Fibroblast of lung (primary cell): ENCODE data around the gene CAMKV. TPM values are rescaled to one million over a fixed set of nuclear protein-coding genes. Genes with fewer than 3 reads are reported as not detected.
A peak's percentile ranks its signal among the peaks of the same experiment; 100 is the strongest.

Experiments used
- DNase-seq, 2 donors: peaks; one replicate each; pipeline versions ENCODE4 v3.0.0 to v3.0.0-alpha.2; 2010; ENCODE audit warnings: low read depth in 2 of 2
- H2AFZ ChIP-seq: 2 replicates; pipeline ENCODE4 v1.5.1; 2012; ENCODE audit warnings: low read length, control low read depth, inconsistent platforms
- H3K27ac ChIP-seq: 2 replicates; pipeline ENCODE4 v1.5.1; 2011; ENCODE audit warnings: low read length, control low read depth; ENCODE audit not compliant: insufficient read depth
- H3K27me3 ChIP-seq: 2 replicates; pipeline ENCODE4 v1.5.1; 2011; ENCODE audit warnings: mild to moderate bottlenecking, low read length; ENCODE audit not compliant: control insufficient read depth, insufficient read depth
- H3K36me3 ChIP-seq: 2 replicates; pipeline ENCODE4 v1.5.1; 2011; ENCODE audit warnings: low read length; ENCODE audit not compliant: control insufficient read depth, insufficient read depth
- H3K4me1 ChIP-seq: 2 replicates; pipeline ENCODE4 v1.5.1; 2011; ENCODE audit warnings: low read length; ENCODE audit not compliant: control insufficient read depth, insufficient read depth; ENCODE audit errors: extremely low read depth
- H3K4me2 ChIP-seq: 2 replicates; pipeline ENCODE4 v1.5.1; 2011; ENCODE audit warnings: low read length, control low read depth; ENCODE audit not compliant: insufficient read depth; ENCODE audit errors: extremely low read depth
- H3K4me3 ChIP-seq, 4 experiments: fragments of 200-600 bp in 1 of 4; sonication (generic) in 1 of 4; replicated peaks in 1 of 4; 2 replicates each; pipeline ENCODE4 v1.5.1; 2011 to 2016; ENCODE audit warnings: low read length in 4 of 4, low read depth in 3 of 4, mild to moderate bottlenecking in 3 of 4, control low read depth in 2 of 4, inconsistent platforms in 1 of 4, mixed read lengths in 1 of 4; ENCODE audit not compliant: insufficient read depth in 1 of 4; ENCODE audit errors: control extremely low read depth in 1 of 4
- H3K79me2 ChIP-seq: 2 replicates; pipeline ENCODE4 v1.5.1; 2012; ENCODE audit warnings: mild to moderate bottlenecking, low read length, inconsistent platforms; ENCODE audit not compliant: control insufficient read depth, insufficient read depth
- H3K9ac ChIP-seq: 2 replicates; pipeline ENCODE4 v1.5.1; 2011; ENCODE audit warnings: mild to moderate bottlenecking, low read length, control low read depth; ENCODE audit not compliant: insufficient read depth
- H3K9me3 ChIP-seq: 2 replicates; pipeline ENCODE4 v1.5.1; 2012; ENCODE audit warnings: low read depth, low read length; ENCODE audit not compliant: control insufficient read depth, insufficient read depth
- H4K20me1 ChIP-seq: 2 replicates; pipeline ENCODE4 v1.5.1; 2011; ENCODE audit warnings: low read length; ENCODE audit not compliant: control insufficient read depth, insufficient read depth; ENCODE audit errors: extremely low read depth
- CTCF ChIP-seq, 2 donors: IDR thresholded peaks in 1 of 2; conservative IDR thresholded peaks in 1 of 2; 1 replicate in 1 of 2; 2 replicates in 1 of 2; pipeline ENCODE4 v1.5.1; 2011 to 2012; ENCODE audit warnings: low read length in 2 of 2, control low read depth in 1 of 2, inconsistent platforms in 1 of 2, low read depth in 1 of 2, mild to moderate bottlenecking in 1 of 2
- EZH2 ChIP-seq: IDR thresholded peaks from 2 replicates; pipeline ENCODE4 v1.5.1; 2012; ENCODE audit warnings: low read length, control low read depth, mild to moderate bottlenecking; ENCODE audit errors: missing control alignments
- polyA plus RNA-seq, 2 donors: library from polyadenylated mRNA; depleted of rRNA in 1 of 2; stranded (reverse) in 1 of 2; unstranded in 1 of 2; fragments of >200 nt; gene quantifications; 2 replicates each; pipeline ENCODE4 v1.2.1, GENCODE V29; 2011 to 2012; ENCODE audit warnings: missing spikeins in 1 of 2
- total RNA-seq: library from RNA; depleted of rRNA; stranded (reverse); fragments of >200 nt; gene quantifications from 2 replicates; pipeline ENCODE4 v1.2.1, GENCODE V29; 2014

Gene CAMKV
- total and polyA plus RNA-seq, 2 donors (not counting 1 experiment from before 2014, with no cell fraction given), result 0.06 TPM; not detected in 1

- Histone ChIP-seq H3K4me1 (peaks cover 8% of the 10 kb centered on the region), H2AFZ (no peak overlapping the region), H4K20me1 (no peaks in the 10 kb centered on the region), H3K4me3 (peak overlapping the region; percentile 29 to 71 (median 62)), H3K4me2 (peak overlapping the region; percentile 98), H3K27ac (peak overlapping the region; percentile 60), H3K9ac (peak overlapping the region; percentile 64), H3K36me3 (peaks cover 6% of the 10 kb centered on the region), H3K79me2 (no peaks in the 10 kb centered on the region), H3K27me3 (no peaks in the 10 kb centered on the region), H3K9me3 (no peaks in the 10 kb centered on the region)
- DNase-seq, result no peak
- TF ChIP-seq EZH2 (no peak), CTCF (conservative IDR thresholded peaks at IDR 0.05 in 1 of 2, IDR thresholded peaks at IDR 0.05 in 1 of 2; ENCODE audit: low read depth in 1 of 2, low read length in 2 of 2) (no peak)
Observed at GRCh38 chr3:49812916-49813496, 56.7 kb downstream of the CAMKV start.

Other genes with a start within 250 kb of the CAMKV start
- gene APEH, start 195.6 kb downstream of the CAMKV start, total RNA-seq, result 110 and 137 TPM in 2 replicates
- gene APEH, start 195.6 kb downstream of the CAMKV start, polyA plus RNA-seq, result 52.6 and 75.7 TPM in 2 replicates
- gene MST1, start 180.4 kb downstream of the CAMKV start, total RNA-seq, result 5.1 and 6.6 TPM in 2 replicates
- 3.5 and 4.0 TPM in 2 replicates for gene MST1, start 180.4 kb downstream of the CAMKV start, polyA plus RNA-seq
- gene RNF123, start 180.3 kb downstream of the CAMKV start, total RNA-seq, result 19.5 and 27.1 TPM in 2 replicates
- 16.5 and 21.8 TPM in 2 replicates for gene RNF123, start 180.3 kb downstream of the CAMKV start, polyA plus RNA-seq
- gene AMIGO3, start 150.2 kb downstream of the CAMKV start, total RNA-seq, result under 0.01 and 0.33 TPM in 2 replicates
- gene AMIGO3, start 150.2 kb downstream of the CAMKV start, polyA plus RNA-seq, result 0.17 TPM in 1 of 2 replicates, not detected in the other
- 13.6 and 14.4 TPM in 2 replicates for gene GMPPB, start 146.0 kb downstream of the CAMKV start, total RNA-seq
- gene GMPPB, start 146.0 kb downstream of the CAMKV start, polyA plus RNA-seq, result 13.7 and 18.3 TPM in 2 replicates
- 28.8 and 30.2 TPM in 2 replicates for gene IP6K1, start 83.4 kb downstream of the CAMKV start, total RNA-seq
- 38.8 and 45.4 TPM in 2 replicates for gene IP6K1, start 83.4 kb downstream of the CAMKV start, polyA plus RNA-seq
- gene CDHR4, start 70.0 kb downstream of the CAMKV start, total RNA-seq, result under 0.01 TPM in 1 of 2 replicates, not detected in the other
- gene CDHR4, start 70.0 kb downstream of the CAMKV start, polyA plus RNA-seq, result not detected in 2 replicates
- 3.3 and 7.3 TPM in 2 replicates for gene INKA1, start 66.6 kb downstream of the CAMKV start, total RNA-seq
- 2.9 and 6.5 TPM in 2 replicates for gene INKA1, start 66.6 kb downstream of the CAMKV start, polyA plus RNA-seq
- gene UBA7, start 56.0 kb downstream of the CAMKV start, total RNA-seq, result 50.1 and 57.1 TPM in 2 replicates
- gene UBA7, start 56.0 kb downstream of the CAMKV start, polyA plus RNA-seq, result 22.8 and 33.7 TPM in 2 replicates
- 0.77 and 2.0 TPM in 2 replicates for gene TRAIP, start 13.3 kb downstream of the CAMKV start, total RNA-seq
- 2.5 and 7.0 TPM in 2 replicates for gene TRAIP, start 13.3 kb downstream of the CAMKV start, polyA plus RNA-seq
- 1.5 and 3.0 TPM in 2 replicates for gene MST1R, start 34.0 kb upstream of the CAMKV start, total RNA-seq
- gene MST1R, start 34.0 kb upstream of the CAMKV start, polyA plus RNA-seq, result 0.52 and 1.2 TPM in 2 replicates
- 11.8 and 12.2 TPM in 2 replicates for gene MON1A, start 59.9 kb upstream of the CAMKV start, total RNA-seq
- 6.7 and 9.3 TPM in 2 replicates for gene MON1A, start 59.9 kb upstream of the CAMKV start, polyA plus RNA-seq
- 41.3 and 46.1 TPM in 2 replicates for gene RBM6, start 70.2 kb upstream of the CAMKV start, total RNA-seq
- 36.3 and 40.1 TPM in 2 replicates for gene RBM6, start 70.2 kb upstream of the CAMKV start, polyA plus RNA-seq
- 156 and 174 TPM in 2 replicates for gene RBM5, start 219.0 kb upstream of the CAMKV start, total RNA-seq
- gene RBM5, start 219.0 kb upstream of the CAMKV start, polyA plus RNA-seq, result 113 and 127 TPM in 2 replicates